ENCODE measurements around the gene UQCR10.

Gene UQCR10

GRCh38 chr22:29765905-29766631 lies 1.1 kb upstream of the UQCR10 start:
- no peak for DNase-seq

- DNase-seq, result peak; percentile 94 to 96
These were observed 468 bp upstream of the UQCR10 start, which contains the start of gene ZMAT5 for GRCh38 chr22:29766632-29767170. ZMAT5 (minus strand) TSS chr22:29767007; CDS start chr22:29748544, 18,463 bp downstream.

DNA sequence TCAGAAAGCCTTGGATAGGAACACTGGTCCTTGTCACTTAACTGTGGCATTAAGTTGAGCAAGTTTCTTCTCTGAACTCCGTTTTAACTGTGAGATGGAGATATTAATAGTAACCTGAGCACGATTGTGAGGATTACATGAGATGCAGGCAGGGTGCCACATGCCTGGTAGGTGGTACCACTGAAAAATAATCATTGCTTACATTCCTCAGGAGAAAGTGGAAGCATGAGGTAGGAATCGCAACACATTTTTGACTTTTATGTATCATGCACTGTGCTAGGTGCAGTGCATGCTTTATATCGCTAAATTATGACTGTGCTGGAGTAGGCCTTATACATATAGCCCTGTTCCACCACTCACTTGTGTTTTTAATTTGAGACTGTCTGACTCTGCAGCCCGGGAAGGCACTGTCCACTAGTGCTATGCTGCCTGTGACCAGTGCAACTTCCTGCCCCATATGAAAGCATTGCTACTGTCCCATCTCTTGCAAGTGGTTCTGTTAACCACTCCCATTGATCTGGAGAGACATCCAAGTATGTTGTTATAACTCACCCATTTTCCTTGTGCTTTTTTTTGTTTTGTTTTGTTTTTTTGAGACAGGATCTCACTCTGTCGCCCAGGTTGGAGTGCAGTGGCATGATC lies 1.0 kb downstream of the UQCR10 start:
- DNase-seq, result peak in 1 of 2 experiments; percentile 8

- no peak for DNase-seq
These were observed 2.7 kb downstream of the UQCR10 start for GRCh38 chr22:29769723-29770321.

DNA sequence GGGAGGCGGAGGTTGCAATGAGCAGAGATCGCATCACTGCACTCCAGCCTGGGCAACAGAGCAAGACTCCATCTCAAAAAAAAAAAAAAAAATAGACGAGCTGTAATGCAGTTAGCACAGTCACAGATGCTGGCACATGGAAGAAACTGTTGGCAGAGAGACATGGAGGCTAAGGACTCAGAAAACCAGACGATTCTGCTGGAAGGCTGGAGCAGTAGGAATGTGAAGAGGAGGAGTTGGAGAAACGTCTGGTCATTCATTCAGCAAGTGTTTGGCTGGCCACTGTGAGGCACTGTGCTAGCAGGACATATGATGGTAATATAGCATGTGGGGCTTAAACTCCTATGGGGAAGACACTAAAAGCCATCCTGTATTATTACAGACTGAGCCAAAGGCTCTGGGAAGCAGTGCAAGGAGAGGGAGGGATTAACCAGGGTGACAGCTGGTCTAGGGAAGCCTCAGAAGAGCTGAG lies 5.0 kb downstream of the UQCR10 start:
- peak; percentile 35 to 46 for DNase-seq

GRCh38 chr22:29773233-29773632 lies 6.1 kb downstream of the UQCR10 start:
- no peak for DNase-seq

GRCh38 chr22:29780220-29780619 lies 13.1 kb downstream of the UQCR10 start:
- DNase-seq, result no peak

DNA sequence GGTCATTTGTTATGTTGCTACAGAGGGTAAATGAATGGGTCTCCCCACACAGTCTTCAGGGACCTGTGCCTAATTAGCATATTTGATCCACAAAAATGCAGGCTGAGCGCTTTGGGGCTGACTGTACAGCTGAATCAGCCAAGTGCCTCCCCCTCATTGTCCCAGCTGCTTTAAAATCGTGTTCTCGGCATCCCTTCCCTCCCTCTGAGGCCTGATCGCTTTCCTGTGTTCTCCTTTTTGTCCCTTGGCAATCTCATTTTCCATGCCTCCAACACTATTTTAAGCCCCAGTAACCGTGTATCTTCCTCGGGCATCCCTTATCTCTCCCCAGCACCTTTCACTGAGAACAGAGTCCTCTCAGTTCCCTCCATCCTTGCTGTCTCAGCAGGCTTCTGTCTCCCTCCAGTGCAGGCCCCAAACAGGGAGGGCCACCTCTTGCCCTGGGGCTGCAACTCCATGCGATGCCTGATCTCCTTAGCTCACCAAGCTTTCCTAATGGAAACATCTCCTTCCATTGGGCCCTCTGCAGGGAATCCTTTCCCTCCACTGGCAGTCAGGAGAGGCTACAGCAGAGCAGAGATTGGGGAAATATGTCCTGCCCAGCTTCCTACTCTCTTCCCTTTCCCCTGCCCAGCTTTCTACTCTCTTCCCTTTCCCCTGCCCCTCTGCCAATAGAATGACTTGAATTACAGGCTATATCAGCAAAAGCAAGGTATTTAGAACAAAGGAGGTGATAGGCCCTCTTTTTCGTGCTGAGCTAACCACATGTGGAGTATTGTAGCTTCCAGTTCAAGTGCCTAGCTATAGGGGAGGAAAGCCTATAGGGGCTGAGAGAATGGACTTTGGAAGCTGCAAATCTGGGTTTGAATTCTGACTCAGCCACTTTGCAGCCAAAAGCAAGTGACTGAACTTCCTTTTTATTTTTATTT lies 13.8 kb downstream of the UQCR10 start:
- no peak for DNase-seq

DNA sequence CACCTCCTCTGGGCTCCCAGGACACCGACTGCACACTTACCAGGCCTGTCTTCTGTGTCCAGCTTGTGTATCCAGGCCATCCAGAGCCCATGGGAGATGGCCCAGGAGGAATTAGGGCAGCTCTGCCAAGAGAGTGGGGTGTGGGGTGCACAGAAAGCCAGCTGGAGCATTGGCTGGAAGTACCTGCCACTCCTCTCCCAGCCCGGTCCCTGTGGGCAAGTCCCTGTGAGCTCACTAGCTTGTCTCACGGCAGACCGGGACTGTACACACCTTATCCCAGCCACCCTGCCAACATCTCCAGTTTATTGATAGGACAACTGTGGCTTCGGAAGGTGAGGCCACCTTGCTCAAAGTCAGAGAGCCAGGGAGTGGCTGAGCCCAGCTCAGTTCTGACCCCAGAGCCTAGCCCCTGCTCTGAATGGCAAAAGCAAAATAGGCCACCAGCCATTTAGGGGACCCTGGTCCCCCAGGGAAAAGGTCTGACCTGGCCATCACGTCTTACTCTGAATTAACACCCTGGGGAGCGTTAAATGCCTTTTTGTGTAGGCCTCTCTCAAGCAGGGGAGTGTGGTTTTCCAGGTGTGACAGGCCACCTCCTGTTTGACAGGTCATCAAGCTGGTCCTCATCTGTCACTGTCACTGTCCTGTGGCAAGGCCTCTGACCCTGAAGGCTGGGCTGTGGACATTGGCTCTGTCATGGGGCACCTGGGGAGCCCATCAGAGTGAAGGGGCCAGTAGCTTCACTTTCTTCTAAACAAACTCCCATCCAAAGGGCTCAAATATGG lies 15.1 kb downstream of the UQCR10 start:
- DNase-seq, result no peak

GRCh38 chr22:29784451-29785361 lies 17.5 kb downstream of the UQCR10 start:
- no peak for DNase-seq

GRCh38 chr22:29786031-29786430 lies 18.9 kb downstream of the UQCR10 start:
- DNase-seq, result no peak

- no peak for DNase-seq
These were observed 20.3 kb downstream of the UQCR10 start for GRCh38 chr22:29787371-29787980.

DNA sequence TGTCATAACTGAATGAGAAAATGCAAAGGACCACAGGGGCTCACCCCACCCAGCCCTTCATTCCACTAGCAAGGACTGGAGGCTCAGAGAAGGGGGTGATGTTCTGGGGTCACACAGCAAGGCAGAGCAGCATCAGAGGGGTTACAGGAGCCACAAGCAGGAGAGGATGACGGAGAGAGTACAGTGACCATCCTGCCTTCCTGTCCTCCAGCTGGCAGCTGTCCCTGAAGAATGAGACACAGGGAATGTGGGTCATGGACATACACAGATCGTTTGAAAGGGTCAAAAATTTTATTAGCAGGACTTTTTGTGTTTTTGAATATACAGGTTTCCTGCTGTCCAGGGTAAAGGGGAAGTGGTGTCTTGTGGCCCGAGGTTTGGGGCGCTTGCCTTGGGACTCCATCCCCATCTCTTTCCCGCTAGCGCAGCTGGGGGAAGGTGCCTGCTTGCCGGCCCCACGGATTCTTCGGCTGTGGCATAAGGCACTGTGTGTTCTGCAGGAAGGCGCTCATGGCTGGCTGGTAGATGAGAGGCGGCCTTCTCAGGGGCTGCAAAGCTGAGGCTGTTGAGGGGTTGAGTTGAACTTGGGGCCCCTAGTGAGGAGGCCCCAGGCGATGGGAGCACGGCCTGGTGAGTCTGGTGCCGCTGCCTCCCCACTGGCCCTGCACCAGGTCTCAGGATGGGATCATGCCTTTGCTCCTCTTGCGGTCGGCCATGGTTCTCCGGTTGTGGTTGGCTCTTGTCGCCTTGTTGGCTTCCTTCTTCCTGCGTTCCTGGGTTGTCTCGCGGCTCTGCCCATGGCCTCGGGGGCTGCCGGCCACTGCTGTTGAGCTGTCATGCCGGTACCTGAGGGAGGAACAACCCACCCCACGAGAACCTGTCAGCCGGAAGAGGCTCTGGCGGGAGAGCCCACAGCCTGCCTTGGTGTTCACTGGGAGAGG lies 21.4 kb downstream of the UQCR10 start:
- no peak for DNase-seq

DNA sequence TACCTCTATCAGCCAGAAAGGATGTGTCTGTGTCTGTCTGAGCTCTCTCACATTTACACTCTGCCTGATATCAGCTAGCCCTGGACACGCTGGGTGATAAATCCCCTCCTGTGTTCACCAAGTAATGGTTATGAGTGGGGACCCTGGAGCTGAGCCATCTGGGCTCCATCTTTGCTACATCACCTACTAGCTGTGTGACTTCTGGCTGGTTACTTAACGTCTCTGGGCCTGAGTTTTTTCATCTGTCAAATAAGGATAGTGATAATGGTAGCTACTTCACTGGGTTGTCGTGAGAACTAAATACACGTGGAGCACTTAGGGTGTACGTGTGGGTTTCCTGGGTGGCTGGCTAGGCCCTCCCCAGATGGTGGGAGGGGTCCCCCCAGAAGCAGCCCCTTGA lies 22.9 kb downstream of the UQCR10 start:
- no peak for DNase-seq

- no peak for DNase-seq
These were observed 26.2 kb downstream of the UQCR10 start for GRCh38 chr22:29793396-29793795.

DNA sequence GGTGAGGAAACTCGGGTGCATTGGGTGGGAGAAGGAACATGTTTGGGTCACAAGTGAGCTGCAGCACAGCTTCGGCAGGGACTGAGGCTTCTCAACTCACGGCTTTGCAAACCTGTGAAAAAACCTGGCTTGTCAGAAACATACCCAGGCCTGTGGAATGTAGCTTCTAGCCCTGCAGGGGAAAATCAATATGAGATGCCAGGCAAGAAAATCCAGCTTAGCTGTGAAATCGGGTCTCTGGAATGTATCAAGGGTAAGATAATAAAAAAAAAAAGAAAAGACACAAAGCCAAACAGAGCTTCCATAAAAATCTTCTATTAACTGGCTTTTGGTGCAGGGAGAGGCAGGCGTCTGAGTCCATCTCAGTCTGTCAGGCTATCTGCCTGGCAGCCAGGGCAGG lies 28.5 kb downstream of the UQCR10 start:
- DNase-seq, result no peak

DNA sequence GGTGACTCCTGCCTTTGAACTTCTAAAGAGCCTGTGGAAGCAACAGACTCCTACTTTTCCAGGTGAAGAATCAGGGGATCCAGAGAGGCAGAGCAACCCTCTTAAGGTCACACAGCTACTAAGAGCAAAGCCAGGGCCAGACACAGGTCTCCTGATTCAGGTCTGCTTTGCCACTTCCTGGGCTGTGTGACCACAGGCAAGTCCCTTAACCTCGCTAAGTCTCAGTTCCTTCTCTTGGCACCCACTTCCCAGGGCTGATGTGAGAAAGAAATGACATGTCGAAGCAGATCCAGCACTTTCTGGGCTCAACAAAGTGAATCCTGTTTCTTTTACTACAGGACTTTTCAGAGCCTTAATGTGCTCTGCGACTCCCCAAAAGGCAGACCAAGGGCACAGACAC lies 30.2 kb downstream of the UQCR10 start:
- peak in 1 of 2 experiments; percentile 4 for DNase-seq

- DNase-seq, result no peak
These were observed 31.1 kb downstream of the UQCR10 start for GRCh38 chr22:29798318-29798717.

DNA sequence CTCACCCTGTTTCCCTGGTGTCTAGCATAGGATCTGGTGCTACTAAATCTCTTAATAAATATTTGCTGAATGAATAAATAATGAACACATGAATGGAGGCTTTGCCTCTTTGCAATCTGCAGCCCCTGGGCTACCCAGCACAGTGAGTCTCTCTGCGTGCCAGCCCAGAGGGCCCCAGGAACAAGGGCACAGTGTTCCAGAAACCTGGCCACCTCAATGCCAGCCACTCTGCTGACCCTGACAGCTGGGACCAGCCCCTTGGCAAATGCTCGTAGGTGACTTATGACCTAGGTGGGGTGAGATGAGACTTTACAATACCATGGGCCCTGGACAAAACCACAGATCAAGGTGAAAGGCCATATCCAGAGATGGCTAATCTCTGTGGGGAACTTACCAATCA lies 31.6 kb downstream of the UQCR10 start:
- DNase-seq, result no peak
